Bronchial epithelial cell (primary cell): ENCODE results near the gene CYP39A1. TPM values are rescaled to one million over a fixed set of nuclear protein-coding genes. Genes with fewer than 3 reads are reported as not detected.

Experiments used
- DNase-seq: peaks from one replicate; pipeline ENCODE4 v3.0.0-alpha.2; 2010; ENCODE audit warnings: low read depth
- FAIRE-seq: peaks from 2 replicates; lab custom pipeline; 2011; peaks lifted over from hg19 to GRCh38; lab: Jason Lieb, UNC
- H3K27me3 ChIP-seq: 2 replicates; pipeline ENCODE4 v1.5.1; 2011; ENCODE audit warnings: low read length; ENCODE audit not compliant: control insufficient read depth, insufficient read depth
- H3K36me3 ChIP-seq: 2 replicates; pipeline ENCODE4 v1.5.1; 2011; ENCODE audit warnings: low read length; ENCODE audit not compliant: control insufficient read depth, insufficient read depth
- H3K4me3 ChIP-seq: 2 replicates; pipeline ENCODE4 v1.5.1; 2011; ENCODE audit warnings: mild to moderate bottlenecking, low read depth, low read length, control low read depth
- total RNA-seq: library from RNA; depleted of rRNA; stranded (reverse); fragments of >200 nt; gene quantifications from 2 replicates; pipeline ENCODE4 v1.2.1, GENCODE V29; 2014
- TF ChIP-seq, protein P1 (sequence below): IDR thresholded peaks from 2 replicates; pipeline ENCODE4 v1.5.1; 2011; ENCODE audit warnings: mild to moderate bottlenecking, moderate library complexity, low read length, control low read depth, inconsistent platforms; ENCODE audit not compliant: insufficient read depth, severe bottlenecking

Gene CYP39A1
- total RNA-seq, 1 donor from 2014 or later, result 5.0 TPM

DNA sequence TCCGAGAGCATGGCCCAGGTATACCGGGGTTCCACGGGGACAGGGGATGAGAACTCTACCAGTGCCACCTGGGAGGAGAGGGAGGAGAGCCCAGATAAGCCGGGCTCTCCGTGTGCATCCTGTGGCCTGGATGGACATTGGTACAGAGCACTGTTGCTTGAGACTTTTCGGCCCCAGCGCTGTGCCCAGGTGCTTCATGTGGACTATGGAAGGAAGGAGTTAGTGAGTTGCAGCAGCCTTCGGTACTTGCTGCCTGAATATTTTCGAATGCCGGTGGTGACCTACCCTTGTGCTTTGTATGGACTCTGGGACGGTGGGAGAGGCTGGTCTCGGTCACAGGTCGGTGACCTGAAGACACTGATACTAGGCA, 36.3 kb upstream of the CYP39A1 start:
- no peaks in the 10 kb centered on the region for H3K27me3 ChIP-seq
- no peak for DNase-seq
- peak; percentile 50 for FAIRE-seq
- H3K36me3 ChIP-seq, result no peaks in the 10 kb centered on the region
- TF ChIP-seq, protein P1, sequence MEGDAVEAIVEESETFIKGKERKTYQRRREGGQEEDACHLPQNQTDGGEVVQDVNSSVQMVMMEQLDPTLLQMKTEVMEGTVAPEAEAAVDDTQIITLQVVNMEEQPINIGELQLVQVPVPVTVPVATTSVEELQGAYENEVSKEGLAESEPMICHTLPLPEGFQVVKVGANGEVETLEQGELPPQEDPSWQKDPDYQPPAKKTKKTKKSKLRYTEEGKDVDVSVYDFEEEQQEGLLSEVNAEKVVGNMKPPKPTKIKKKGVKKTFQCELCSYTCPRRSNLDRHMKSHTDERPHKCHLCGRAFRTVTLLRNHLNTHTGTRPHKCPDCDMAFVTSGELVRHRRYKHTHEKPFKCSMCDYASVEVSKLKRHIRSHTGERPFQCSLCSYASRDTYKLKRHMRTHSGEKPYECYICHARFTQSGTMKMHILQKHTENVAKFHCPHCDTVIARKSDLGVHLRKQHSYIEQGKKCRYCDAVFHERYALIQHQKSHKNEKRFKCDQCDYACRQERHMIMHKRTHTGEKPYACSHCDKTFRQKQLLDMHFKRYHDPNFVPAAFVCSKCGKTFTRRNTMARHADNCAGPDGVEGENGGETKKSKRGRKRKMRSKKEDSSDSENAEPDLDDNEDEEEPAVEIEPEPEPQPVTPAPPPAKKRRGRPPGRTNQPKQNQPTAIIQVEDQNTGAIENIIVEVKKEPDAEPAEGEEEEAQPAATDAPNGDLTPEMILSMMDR, result no peak
- no peak overlapping the region for H3K4me3 ChIP-seq

DNA sequence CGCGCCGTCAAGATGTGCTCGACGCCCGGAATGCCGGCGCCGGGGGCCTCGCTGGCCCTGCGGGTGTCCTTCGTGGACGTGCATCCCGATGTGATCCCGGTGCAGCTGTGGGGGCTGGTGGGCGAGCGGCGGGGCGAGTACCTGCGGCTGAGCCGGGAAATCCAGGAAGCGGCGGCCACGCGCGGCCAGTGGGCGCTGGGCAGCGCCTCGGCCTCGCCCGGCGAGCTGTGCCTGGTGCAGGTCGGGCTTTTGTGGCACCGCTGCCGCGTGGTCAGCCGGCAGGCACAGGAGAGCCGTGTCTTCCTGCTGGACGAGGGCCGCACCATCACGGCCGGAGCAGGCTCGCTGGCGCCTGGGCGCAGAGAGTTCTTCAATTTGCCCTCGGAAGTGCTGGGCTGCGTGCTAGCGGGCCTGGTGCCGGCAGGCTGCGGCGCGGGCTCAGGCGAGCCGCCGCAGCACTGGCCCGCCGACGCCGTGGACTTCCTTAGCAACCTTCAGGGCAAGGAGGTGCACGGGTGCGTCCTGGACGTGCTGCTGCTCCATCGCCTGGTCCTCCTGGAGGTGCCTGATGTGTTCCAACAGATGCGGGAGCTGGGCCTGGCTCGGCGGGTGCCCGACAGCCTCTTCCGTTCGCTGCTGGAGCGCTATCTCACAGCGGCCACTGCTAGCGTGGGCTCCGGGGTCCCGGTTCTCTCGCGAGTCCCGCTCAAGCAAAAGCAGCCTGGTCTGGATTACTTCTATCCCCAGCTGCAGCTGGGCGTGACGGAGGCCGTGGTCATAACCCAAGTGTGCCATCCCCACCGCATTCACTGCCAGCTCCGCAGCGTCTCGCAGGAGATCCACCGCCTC, 35.7 kb upstream of the CYP39A1 start:
- no peak for DNase-seq
- Histone ChIP-seq H3K36me3 (no peaks in the 10 kb centered on the region), H3K4me3 (no peak overlapping the region), H3K27me3 (no peaks in the 10 kb centered on the region)
- no peak for FAIRE-seq
- TF ChIP-seq, protein P1, result no peak

DNA sequence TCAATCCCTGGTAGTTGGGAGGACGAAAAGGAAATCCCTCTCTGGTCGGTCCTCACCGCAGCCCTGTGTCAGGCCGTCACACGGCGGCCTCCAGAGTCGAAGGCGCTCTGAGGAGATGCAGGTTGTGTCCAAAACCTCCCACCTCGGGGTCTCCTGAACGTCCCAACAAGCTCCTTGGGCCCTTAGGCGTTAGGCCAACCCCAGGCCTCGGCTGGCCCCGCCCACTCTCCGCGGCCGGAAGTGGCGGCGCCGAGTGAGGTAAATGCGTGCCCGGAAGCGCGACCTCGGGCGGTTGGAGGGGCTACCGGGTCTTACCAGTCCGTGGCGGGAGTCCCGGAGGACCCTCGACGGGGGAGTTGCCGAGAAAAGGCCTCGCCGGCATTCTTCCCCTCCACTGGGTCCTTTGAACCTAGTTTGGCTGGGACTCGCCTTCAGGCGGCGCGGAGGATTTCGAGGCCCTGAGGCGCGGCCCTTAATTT, 35.0 kb upstream of the CYP39A1 start, which contains the start of gene TDRD6:
Gene TDRD6 (plus strand): TSS at position 267 of the 479 bp plus-strand sequence. CDS start 244 bp downstream, outside the sequence.
- DNase-seq (no peak), FAIRE-seq (no peak)
- Histone ChIP-seq H3K27me3 (no peaks in the 10 kb centered on the region), H3K36me3 (no peaks in the 10 kb centered on the region), H3K4me3 (no peak within 1 kb of the TSS)
- TF ChIP-seq, protein P1, result no peak

DNA sequence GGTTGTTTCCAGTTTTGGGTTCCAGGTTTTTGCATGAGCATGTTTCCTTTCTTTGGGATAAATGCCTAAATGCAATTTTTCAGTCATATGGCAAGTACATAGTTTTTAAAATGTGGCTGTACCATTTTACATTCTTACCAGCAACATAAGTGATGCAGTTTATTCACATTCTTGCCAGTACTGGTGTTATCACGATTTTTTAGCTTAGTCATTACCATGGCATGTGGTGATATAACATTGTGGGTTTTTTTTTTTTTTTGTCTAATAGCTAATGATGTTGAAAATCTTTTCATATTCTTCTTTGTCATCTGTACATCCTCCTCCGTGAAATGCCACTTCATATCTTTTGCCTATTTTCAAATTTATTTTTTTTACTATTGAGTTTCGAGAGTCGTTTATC, 32.2 kb upstream of the CYP39A1 start:
- DNase-seq (peak; percentile 78), FAIRE-seq (no peak)
- no peaks in the 10 kb centered on the region for H3K27me3 ChIP-seq
- TF ChIP-seq, protein P1, result no peak
- H3K4me3 ChIP-seq, result no peak overlapping the region
- no peaks in the 10 kb centered on the region for H3K36me3 ChIP-seq

DNA sequence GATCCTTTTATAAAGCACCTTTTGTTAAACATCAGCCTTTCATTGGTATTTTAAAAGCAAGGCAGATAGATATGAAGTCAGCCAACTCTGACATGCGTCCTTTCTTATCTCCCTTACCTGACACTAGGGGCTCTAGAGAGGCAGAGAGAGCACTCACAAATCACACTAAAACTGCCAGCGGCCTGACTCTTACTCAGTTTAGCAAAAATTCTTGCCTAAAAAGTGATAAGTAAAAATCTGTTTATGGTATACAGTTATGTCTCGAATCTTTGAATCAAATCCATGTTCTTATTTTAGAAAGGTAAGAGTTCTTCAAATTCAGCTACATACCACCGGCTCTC, 24.7 kb upstream of the CYP39A1 start:
- Histone ChIP-seq H3K36me3 (no peaks in the 10 kb centered on the region), H3K27me3 (no peaks in the 10 kb centered on the region), H3K4me3 (no peak overlapping the region)
- FAIRE-seq (no peak), DNase-seq (no peak)
- TF ChIP-seq, protein P1, result peak; percentile 35
